HG03378 (cell line): ENCODE data around the gene GMCL2.

Experiments
- ATAC-seq: cut with Tn5 transposase; IDR thresholded peaks from one replicate; pipeline ENCODE4 v1.9.1; 2021; ENCODE audit warnings: mild to moderate bottlenecking, moderate library complexity; ENCODE audit not compliant: unreplicated experiment

The GMCL2 gene

GRCh38 chr5:178186427-178186826 is 744 bp downstream of the GMCL2 start:
- ATAC-seq = no peak

DNA sequence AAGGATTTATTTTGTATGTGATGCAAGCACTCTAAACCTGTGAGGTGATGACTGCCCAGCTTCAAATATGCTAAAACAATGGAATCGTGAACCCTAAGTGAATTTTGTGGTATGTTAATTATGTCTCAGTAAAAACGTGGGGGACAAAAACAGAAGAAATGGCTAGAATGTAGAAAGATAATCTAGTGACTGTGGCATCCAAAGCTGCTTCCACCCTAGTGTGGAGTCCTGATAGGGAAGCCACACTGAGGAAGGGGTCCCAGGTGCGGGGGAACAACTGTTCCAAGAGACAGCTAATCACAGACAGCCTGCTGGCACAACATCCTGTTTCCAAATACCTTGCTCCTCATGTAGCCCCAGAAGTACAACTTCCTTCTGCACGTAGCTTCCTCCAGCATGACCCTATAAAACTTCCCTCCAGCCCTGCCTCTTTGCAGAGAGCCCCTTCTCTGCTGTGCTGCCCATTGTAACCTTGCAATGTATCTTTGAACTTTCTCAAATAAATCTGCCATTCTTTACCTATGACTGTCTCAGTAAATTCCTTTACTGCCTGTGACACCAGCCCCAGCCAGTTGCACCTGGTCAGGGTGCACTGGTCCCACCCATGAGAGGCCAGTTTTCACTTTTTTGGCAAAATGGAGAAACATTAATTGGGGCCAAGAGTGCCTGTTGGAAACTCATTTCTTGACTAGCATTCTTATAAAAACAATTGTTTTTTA is 4.9 kb downstream of the GMCL2 start:
- ATAC-seq = no peak

DNA sequence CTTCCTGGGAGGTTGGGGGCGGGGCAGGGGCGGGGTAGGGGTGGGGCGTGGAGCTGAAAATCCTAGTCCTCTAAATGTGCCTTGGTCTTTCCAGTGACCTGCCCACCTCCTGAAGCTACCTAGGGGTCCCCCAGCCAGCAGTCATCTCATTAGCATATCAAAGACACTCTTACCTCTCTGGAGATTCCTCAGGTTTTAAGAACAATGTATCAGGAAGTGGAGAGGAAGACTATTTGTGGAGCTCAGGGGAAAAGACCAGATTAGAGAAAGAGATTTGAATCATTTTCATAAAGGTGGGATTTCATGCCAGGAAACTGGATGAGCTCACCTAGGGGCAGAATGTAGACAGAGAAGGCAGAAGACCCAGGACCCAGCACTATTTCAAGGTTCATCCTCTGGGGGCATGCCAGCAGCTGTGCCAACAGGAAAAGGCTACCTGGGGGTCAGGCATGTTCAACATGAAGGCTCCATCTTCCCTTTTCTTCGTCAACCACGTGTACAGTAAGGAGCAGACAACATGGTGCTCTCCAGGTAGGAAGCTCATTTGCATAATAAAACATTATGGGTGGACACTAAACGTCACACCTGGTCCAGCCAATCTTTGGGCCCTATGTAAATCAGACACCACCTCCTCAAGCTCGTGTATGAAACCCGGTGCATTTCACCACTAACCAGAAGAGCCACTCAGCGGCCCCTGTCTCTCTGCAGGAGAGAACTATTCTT is 6.9 kb downstream of the GMCL2 start:
- ATAC-seq = no peak

DNA sequence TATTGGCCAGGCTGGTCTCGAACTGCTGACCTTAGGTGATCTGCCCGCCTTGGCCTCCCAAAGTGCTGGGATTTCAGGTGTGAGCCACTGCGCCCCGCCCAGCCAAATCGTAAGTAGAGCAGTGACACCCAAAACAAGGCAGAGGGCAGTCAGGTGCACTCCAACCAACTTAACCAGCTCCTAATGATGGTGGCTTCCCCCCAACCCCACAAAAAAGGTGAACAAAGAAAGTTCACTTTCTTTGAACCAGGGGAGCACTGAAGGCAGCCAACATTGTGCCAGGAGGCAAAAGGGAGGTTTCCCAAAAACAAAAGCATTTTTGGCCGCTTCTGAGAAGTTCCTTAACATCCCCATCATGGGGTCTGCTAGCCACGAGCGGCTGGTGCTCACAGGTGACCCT is 9.6 kb downstream of the GMCL2 start:
- ATAC-seq = no peak

GRCh38 chr5:178176791-178177190 is 10.4 kb downstream of the GMCL2 start:
- no peak for ATAC-seq

DNA sequence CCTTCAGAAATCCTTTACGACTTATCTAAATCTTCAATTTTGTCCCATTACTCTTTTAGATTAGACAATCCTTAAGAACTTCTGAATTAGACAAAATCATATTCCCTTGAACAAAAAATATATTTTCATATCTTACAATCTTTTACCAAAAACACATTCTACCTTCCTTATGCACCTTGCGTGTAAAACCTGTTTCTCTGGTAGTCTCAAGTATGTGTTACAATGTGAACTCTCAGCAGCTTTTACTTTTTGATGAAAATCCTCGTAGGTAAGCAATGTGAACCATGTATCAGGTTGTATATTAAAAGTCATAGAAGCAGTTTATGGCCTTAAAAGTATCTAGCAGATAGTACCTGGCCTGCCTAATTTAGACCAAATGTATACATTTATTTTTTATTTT is 12.7 kb downstream of the GMCL2 start:
- ATAC-seq = no peak

DNA sequence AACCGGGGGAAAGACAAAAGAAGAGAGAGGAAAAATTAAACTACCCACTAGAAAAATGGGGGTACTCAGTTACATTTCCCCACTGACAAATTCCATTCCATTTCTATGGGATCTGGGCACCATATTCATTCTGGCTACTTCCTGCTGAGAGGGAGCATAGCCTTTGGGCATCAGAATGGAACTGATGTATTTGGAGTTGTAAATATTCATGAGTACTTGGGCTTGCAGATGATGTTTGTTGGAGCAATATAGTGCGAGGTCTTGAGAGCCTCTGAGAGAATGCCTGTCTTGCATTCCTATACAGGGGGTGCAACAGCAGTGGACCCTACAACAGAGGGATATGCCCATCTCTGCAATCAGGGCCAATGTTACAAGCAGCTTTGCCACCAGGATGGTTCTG is 16.7 kb downstream of the GMCL2 start:
- ATAC-seq = no peak

DNA sequence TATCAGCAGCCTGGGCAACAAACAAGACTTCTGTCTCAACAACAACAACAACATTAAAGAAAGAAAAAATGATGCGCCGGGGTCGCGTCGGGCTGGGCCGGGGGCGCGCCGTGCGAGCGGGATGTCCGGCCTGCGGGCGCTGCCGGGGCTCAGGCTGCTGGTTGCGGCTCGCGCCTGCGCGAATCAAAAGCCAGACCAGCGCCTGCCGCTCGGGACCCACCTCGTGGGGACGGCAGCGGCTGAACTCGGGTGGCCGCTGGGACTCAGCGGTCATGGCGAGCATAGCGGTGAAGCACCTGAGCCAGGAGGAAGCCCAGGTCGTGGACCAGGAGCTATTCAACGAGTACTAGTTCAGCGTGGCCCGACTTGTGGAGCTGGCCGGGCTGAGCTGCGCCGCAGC is 21.6 kb downstream of the GMCL2 start:
- no peak for ATAC-seq

GRCh38 chr5:178163772-178164735 is 23.1 kb downstream of the GMCL2 start:
- ATAC-seq = peak; percentile 82

- ATAC-seq = no peak
These were observed 24.7 kb downstream of the GMCL2 start for GRCh38 chr5:178162481-178162880.

- ATAC-seq = no peak
These were observed 27.0 kb downstream of the GMCL2 start for GRCh38 chr5:178160176-178160575.

DNA sequence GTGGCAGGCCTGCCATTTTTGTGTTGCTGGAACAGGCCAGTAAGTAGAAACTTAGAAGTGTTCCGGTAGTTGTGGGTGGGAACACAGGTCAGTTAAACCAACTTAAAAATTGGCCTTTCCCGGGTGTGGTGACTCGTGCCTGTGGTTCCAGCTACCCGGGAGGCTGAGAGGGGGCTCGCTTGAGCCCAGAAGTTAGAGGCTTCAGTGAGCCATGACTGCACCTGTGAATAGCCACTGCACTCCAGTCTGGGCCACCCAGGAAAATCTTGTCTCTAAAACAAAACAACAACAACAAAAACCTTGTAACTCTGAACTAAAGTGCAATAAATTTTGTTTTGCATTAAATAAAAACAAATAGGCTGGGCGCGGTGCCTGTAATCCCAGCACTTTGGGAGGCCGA is 32.1 kb downstream of the GMCL2 start:
- no peak for ATAC-seq

GRCh38 chr5:178153530-178154340 is 33.4 kb downstream of the GMCL2 start, which contains the start of gene NHP2:
Gene NHP2, minus strand, starts transcription at chr5:178153885. Its CDS starts 68 bp downstream, at chr5:178153817.
- ATAC-seq = peak; percentile 96

DNA sequence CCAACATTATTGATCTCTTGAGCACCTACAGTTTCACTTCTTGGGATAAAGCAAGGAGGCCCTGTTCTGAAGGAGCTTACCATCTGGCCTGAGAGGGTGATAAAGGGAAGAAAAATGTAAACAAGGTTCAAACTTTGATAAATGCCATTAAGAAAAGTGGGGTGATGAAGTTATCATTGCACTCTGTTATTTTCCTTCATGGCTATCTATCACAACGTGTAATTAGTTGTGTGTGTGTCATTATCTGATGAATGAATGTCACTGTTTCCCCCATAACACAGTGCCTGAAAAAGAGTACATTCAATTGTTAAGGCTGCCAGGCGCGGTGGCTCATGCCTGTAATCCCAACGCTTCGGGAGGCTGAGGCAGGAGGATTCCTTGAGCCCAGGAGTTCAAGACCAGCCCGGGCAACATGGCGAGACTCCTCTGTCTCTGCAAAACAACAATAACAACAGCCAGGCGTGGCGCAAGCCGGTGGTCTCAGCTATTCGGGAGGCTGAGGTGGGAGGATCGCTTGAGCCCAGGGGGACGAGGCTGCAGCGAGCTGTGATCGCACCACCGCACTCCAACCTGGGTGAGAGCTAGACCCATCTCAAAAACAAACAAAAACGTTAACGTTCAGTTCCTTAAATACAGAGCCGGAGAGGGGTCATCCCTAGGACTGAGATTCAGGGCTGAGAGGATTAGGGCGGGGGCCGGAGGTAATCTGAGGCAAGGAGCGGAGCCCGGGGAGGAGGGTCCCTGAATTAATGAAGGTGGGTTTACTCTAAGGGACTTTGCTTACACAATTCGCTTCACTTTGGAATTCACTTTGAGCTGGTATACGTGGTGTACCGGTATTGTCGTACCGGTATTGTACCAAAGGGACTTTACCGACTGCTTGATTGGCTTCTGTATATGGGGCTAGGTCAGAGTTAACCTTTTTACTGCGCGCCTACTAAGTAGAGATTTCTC is 34.4 kb downstream of the GMCL2 start:
- ATAC-seq = no peak

DNA sequence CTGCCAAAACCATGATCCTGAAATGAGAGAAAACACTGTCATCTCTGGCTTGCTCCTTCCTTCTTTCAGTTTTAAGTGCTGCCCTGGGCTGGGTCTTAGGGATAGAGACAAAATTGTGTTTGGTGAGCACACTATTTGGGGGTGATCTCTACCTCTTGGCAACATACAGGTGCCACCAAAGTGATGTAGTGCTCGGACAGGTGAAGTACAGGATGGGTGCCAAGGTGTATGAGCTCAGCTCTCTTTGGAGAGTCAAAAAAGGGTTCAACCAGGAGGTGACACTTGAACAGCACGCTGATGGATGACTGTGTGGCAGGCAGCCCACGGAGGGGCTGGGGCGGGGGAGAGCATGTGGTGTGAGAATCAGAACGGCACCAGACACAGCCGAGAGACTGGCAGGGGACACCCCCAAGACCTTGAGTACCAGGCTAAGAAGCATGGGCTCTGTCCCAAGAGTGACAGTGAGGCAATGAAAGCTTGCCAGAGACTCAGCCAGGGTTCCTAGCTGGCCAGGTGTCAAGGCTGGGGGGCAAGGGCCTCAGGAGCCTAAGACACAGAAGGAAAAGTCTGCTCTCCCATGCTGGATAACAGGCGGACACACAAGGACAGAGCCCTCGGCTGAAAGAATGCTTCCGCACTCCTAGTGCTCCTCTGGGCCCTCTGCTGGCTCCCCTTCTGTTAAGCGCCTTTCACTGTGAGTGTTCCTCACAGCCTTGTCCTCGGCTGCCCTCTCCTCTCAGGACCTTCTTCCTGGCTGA is 36.0 kb downstream of the GMCL2 start:
- no peak for ATAC-seq

DNA sequence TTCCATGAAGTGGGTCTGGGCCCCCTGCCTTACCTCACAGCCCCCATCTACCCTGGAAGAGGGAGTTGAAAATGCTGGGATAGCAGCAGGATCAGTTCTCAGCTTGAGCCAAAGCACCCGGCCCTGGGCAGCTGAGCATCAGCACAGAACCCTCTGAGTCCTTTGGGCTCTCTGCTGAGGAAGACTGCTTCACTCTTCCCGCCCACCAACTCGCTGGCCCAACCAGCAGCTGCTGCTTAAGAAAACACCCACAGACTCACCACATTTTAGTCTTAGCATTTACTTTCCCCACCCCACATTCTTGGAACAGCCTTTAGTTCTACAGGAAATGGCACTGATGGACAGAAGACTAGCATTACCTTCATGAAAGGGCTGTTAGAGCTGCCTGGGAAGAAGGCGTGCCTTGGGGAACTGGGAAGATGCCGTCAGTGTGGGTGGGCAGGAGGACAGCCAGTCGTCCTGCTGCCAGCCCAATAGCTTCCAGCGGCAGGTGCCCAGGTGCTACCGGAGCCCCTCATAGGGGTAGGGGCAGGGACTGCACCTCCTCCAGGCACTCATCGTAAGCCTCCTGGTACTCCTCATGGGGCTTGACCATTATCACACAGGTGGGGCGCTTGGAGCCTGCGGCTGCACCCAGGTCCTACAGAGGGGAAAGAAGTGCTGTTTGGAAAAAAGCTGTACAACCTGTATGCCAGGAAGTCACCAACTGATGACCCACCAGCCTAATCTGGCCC is 37.8 kb downstream of the GMCL2 start:
- no peak for ATAC-seq

GRCh38 chr5:178147406-178147805 is 39.8 kb downstream of the GMCL2 start:
- ATAC-seq = no peak
